Measurements from ENCODE around the gene FKTN.

FKTN gene

DNA sequence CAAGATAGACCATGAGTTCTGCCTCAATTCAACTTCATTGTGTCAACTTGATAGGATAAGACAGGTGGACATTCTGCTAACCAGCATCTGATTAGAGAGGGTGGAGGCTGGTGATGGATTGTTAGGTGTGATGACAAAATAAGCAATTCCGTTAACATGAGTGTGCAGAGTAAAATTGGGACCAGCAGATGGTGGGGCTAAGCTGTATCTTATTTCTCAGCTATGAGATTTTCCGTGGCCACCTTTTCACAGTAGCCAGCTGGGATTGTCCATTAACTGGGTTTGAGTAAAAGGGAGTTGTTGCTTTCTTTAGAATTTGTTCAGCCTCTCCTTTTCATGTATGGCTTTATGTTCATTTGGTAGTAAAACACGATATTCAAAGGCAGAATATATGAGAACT, 75.5 kb downstream of the FKTN start:
- DNase-seq, result no peak

- DNase-seq, result no peak
These were observed 78.4 kb downstream of the FKTN start for GRCh38 chr9:105636331-105636730.

GRCh38 chr9:105637787-105638395, 80.0 kb downstream of the FKTN start:
- no peak for DNase-seq

GRCh38 chr9:105639936-105640335, 82.0 kb downstream of the FKTN start:
- no peak for DNase-seq

DNA sequence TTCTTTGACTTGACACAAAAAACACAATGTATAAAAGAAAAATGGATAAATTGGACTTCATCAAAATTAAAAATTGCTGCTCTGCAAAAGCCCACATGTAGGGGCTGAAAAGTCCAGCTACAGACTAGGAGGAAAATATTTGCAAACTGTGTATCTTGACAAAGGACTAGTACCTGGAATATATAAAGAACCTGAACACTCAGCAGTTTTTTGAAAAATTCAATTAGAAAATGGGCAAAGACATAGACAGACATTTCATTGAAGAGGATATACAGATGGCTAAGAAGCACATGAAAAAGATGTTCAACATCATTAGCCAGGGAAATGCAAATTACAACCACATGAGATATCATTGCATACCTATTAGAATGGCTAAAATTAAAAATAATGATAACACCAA, 85.9 kb downstream of the FKTN start:
- DNase-seq, result no peak

DNA sequence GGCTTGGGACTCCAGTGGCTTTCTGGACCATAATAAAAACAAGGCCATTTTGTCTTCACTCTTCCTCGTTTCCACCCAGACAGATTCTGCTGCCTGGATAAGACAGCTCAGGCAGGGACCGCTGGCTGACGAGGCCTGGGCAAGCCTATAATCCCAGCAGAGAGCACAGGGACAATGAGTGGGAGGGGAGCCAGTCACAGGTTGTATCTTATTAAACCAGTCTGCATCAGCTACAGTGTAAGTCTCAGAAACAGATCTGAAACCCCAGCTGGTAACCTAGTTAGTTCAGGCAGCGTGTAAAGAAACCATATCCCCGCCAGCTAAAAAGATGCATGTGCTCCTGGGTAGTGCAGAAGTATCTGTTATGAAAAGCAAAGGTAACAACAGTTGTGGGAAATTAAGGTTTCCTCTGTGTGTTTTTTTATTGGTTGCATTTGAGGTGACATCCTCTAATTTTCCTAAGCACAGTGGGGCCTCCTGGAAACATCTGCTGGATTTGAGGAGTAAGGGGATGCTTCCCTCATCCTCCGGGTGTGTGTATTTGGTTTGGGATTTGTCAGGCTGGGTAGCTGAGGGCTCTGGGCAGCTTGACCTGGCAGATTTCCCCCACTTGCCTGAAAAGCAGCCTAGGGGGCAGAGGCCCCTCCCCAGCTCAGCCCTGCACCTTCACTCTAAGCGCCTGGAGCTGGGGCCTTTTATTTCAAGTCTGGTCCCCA, 89.1 kb downstream of the FKTN start:
- DNase-seq, result no peak

DNA sequence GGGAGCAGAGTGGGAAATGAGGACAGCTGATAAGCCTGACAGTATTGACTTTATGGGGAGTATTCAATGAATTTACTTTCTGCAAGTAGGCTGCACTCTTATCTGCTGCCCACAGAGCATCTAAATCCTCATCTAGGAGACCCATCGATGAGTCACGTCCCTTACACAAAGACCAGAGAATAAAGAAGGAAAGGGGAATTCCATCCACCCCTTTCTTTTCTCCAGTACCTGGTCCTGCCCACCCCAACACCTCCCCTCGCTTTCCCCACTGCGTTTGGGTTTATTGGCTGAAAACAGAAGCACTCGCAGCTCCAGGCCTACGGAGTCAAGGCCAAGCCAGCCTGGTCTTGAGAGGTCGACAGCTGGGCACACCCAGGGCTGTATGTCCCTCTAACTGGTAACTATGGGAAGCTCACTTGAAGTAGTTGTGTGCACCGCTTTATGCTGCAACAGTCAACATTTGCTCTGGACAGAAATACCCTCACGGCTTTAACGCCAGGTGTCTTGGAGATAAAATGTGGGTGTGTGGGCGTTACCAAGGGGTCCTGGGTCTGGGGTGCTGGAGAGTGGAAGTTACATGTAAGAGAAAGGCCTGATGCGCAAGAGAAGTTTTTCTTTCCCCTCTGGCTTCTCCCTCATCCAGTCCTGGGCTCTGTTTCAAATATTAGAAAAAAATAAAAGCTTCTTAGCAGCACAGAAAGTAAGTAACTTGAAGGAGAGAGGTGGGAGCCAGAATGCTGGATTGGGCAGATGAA, 89.8 kb downstream of the FKTN start:
- DNase-seq, result no peak

- no peak for DNase-seq
These were observed 93.9 kb downstream of the FKTN start for GRCh38 chr9:105651806-105652205.

DNA sequence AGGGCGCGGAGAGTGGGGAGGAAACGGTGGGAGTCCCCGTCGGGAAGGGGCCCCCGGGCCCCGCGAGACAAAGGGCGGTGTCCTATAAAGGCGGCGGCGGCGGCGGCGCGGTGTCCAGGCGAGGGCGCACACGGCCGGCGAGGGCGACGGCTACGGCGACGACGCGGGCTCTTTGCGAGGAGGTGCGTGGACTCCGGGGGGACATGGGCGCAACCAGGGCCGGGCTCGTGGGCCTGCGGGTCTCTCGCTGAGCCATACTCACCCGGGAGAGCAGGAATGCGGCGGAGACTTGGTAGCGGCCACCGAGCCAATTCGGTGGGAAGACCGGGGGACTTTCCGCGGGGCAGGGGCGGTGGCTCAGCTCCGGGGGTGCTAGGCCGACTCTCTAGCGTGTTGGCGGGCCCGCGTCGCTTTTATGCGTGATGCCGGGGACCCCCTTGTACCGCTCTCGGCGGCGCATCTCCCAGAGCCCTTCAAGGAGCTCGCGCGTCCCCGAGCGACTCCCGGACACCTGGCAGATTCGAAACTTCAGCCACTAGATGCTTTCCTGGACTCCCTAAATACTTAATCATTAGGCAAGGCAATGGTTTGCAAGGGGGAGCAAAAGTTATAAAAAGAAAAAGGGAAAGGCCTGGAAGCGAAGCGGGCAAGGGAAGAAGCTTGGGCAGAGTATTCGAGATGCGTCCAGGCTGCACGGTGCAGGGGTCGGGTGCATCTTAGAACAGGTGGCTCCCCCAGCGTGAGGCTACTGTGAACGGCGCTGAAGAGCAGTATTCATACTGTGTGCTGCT, 98.4 kb downstream of the FKTN start:
- no peak for DNase-seq

DNA sequence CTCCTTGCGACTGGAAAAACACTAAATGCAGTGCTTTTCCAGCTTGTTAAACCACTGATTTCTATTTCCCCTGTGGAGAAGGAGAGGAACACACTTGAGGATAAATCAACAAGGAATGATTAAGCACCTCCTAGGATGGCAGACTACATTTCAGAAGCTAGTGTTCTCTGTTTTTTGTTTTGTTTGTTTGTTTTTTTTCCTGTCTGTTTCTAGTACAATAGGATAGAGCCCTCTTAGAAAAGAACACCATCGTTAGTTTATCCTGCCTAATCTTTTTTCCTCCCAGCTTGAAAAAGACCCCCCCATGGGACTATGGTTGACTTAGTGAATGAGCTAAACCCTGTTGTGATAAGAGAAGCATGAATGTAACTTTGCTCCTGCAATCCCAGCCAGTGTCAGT, 100.4 kb downstream of the FKTN start:
- DNase-seq, result no peak

- no peak for DNase-seq
These were observed 103.1 kb downstream of the FKTN start for GRCh38 chr9:105661011-105661410.

DNA sequence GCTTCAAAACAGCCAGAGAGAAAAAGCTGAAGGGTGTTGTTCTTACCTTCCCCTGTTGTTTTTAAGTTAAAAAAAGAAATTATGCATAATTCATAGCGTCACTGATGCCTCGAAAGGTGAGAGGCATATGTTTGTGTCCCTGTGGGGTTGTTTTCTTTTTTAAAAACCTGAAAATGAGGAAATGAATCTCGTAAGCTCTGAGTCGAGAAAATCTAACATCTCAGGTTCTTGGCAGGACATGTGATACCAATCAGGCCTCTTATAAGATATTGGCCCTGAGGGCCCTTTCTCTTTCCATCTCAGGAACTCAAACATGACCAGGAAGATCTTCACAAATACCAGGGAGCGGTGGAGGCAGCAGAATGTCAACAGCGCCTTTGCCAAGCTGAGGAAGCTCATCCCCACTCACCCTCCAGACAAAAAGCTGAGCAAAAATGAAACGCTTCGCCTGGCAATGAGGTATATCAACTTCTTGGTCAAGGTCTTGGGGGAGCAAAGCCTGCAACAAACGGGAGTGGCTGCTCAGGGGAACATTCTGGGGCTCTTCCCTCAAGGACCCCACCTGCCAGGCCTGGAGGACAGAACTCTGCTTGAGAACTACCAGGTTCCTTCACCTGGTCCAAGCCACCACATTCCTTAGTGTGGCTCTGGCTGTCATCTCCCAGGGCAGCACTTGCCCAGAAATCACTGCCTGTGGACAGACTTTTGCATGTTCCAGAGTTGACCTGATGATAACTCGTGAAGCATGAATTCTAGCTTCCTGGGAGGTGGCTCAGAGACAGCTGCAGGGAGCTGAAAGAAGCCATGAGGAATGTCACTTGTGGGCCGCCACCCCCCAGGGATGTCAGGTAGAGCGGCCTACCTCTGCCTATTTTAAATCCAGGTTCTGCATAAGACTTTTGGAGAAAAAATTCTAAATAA, 104.5 kb downstream of the FKTN start, which contains the start of gene TAL2:
Gene TAL2, plus strand, starts transcription at position 274 of the 921 bp plus-strand sequence. Its CDS starts 40 bp downstream, at position 314.
- no peak for DNase-seq

GRCh38 chr9:105663914-105664313, 106.0 kb downstream of the FKTN start:
- no peak for DNase-seq

GRCh38 chr9:105667867-105668266, 109.9 kb downstream of the FKTN start:
- no peak for DNase-seq

DNA sequence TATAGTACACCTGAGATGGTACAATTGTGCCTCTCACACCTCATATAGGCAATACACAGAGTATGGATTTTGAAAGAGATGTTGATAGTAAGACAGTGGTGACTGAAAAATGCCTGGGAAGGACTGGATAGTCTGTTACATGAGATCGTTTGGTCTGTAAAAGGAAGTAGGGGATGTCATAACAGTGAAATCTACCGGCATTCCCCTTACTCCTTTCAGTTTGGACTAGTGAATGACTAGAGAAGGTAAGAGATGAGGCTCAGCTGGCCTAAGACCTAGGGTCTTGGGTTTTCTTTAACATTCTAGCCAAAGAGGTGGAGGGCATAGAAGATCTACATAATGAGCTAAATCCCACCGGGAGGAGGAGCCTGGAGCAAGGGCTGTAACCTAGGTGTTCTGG, 112.4 kb downstream of the FKTN start:
- DNase-seq, result no peak

DNA sequence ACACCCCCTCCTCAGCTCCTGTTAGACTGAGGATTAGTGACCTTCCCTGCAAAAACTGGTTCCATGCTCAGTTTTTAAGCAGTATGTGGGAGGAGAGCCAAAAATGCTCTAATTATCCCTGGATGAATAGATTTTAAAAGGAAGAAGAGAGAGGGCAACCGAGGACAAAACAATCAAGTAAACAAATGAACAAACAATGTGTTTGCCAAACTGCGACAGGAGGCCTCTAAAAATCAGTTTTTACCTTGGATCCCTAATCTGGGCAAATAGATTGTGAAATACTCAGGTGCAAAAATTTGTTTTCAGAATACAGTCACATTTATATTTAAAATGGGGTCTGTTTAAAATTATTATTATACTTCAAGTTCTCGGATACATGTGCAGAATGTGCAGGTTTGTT, 112.8 kb downstream of the FKTN start:
- no peak for DNase-seq

DNA sequence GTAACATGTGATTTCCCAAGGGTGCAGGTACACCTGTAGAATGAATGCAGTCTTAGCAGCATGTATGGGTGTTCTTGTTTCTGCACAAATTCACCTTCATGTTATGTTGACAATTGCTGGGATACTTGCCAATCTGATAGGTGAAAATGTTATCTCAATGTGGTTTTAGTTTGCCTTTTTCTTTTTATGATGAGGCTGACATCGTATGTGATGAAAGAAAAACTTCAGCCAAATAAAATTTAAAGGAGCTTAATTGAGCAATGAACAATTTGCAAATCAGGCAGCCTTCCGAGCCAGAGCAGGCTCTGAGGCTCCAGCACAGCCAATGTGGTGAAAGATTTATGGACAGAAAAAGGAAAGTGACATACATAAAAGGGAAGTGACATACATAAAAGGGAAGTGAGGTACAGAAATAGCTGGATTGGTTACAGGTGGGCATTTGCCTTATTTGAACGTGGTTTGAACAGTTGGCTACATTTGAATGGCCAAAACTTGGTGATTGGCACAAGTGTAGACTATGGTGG, 114.8 kb downstream of the FKTN start:
- no peak for DNase-seq

DNA sequence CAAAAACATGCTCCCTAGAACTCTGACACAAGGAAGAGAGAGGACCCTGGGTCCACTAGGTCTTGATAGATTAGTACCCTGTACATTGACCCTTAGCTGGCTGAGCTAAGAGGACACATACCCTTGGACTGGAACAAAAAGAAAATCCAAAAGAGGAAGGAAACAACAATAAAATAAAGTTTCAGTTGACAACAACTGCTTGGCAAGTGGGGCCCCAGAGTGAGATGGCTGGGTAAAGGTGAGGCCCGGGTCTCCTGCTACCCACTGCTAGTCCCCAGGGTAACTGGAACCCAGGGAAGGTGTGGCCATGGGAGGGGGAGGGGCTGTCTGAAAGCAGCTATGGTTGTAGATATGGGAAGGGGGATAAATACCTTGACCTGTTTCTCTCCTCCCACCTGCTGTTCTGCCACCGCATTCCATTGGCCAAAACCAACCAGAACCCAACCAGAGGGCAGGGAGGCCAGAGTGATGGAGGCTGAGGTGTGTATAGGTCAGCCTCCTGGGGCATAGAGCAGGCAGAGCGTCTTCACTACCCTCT, 116.0 kb downstream of the FKTN start:
- DNase-seq, result no peak

DNA sequence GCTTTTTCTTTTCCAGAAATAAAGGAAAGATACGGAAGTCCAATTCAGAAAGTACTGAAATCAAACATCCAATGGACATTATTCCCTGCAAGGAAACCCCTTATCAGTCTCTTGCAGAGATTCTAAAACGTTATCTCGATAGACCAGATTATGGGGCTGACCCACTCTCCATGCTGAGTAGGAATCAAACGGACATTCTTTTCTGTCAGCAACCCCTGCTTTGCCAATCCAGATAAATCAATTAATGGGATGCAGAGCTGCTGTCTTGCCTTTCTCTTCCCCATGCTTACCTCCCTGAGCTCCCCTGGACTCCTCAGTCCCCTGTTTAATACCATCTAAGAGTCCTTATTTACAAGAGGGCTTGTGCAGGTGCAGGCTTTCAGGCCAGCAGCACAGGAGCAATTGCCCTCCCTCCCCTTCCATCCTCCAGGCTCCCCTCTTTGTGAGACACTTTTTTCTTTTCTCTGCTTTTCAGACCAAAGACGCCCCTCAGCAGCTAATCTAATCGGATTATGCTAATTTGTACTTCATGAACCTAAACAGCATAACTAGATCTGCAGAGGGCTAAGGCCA, 118.5 kb downstream of the FKTN start:
- no peak for DNase-seq

- no peak for DNase-seq
These were observed 120.2 kb downstream of the FKTN start for GRCh38 chr9:105678163-105678562.

GRCh38 chr9:105678781-105679180, 120.8 kb downstream of the FKTN start:
- DNase-seq, result no peak
